Measurements from ENCODE around the gene KHK.
"Not testable (repeated sequence)": the region's sequence is repeated elsewhere in the genome, so short reads cannot be mapped to it uniquely, and the experiment has no call there.

Gene KHK

GRCh38 chr2:27115519-27115918 lies 28.9 kb downstream of the KHK start:
- in situ Hi-C loops (cut with HindIII; ENCODE audit: low pct_ligation_motif_present, low pct_unique_long_range_greater_than_20kb, low sequenced_read_pairs), result no loop called here
- no peak for DNase-seq

- DNase-seq, result no peak
- in situ Hi-C loops (cut with HindIII; ENCODE audit: low pct_ligation_motif_present, low pct_unique_long_range_greater_than_20kb, low sequenced_read_pairs), result no loop called here
Measured at GRCh38 chr2:27117995-27118524, 31.5 kb downstream of the KHK start.

GRCh38 chr2:27118525-27119329 lies 32.2 kb downstream of the KHK start, which contains the start of gene CGREF1:
TSS of gene CGREF1 (minus strand) at chr2:27119128. CDS start at chr2:27104366, 14,762 bp downstream.
- in situ Hi-C loops (cut with HindIII; ENCODE audit: low pct_ligation_motif_present, low pct_unique_long_range_greater_than_20kb, low sequenced_read_pairs), result no loop called here
- no peak for DNase-seq

DNA sequence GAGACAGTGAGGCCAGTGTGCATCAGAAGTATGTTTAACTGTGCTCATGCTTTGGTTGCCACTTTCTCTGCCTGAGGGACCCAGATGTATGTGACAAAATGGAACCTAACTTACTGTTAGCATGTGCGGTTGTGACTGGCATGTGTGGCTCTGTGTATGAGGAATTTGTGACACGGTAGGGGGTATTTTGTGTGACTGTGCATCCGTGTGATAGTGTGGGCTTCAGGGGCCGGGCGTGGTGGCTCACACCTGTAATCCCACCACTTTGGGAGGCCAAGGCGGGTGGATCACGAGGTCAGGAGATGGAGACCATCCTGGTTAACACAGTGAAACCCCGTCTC lies 32.7 kb downstream of the KHK start:
- DNase-seq, result not testable (repeated sequence)

GRCh38 chr2:27121906-27122305 lies 35.3 kb downstream of the KHK start:
- no peak for DNase-seq
- in situ Hi-C loops (cut with HindIII; ENCODE audit: low pct_ligation_motif_present, low pct_unique_long_range_greater_than_20kb, low sequenced_read_pairs), result no loop called here

More for the DNA sequence above, 32.7 kb downstream of the KHK start:
- in situ Hi-C loops (cut with HindIII; ENCODE audit: low pct_ligation_motif_present, low pct_unique_long_range_greater_than_20kb, low sequenced_read_pairs), result not testable (repeated sequence)

- in situ Hi-C loops (cut with HindIII; ENCODE audit: low pct_ligation_motif_present, low pct_unique_long_range_greater_than_20kb, low sequenced_read_pairs), result no loop called here
- no peak for DNase-seq
Measured at GRCh38 chr2:27122791-27123190, 36.2 kb downstream of the KHK start.

GRCh38 chr2:27123302-27124150 lies 37.0 kb downstream of the KHK start, which contains the start of gene ABHD1:
TSS of gene ABHD1 (plus strand) at chr2:27123815. CDS start at chr2:27123949, 134 bp downstream.
- peak; percentile 47 for DNase-seq
- in situ Hi-C loops (cut with HindIII; ENCODE audit: low pct_ligation_motif_present, low pct_unique_long_range_greater_than_20kb, low sequenced_read_pairs), result no loop called here

GRCh38 chr2:27125104-27125503 lies 38.5 kb downstream of the KHK start:
- in situ Hi-C loops (cut with HindIII; ENCODE audit: low pct_ligation_motif_present, low pct_unique_long_range_greater_than_20kb, low sequenced_read_pairs), result no loop called here
- DNase-seq, result no peak

DNA sequence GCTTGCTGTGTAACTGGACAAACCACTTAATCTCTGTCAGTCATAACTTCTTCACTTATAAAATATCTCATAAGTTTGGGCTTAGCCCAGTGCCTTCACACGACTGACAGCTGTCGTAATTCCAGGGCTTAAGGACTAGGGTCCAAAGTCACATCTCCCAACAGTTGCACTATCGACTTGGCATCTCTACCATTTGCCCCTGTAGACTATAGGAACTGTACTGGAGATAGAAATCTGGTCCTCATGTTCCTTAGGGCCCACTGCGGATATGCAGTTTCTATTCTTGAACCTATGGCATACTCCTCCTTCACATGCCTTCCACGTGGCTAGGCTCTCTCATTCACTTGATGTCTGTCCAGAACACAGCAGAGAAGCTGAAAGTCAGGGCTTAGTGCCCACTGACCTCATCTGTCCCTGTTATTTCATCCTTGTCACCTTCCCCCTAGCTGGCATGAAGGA lies 39.7 kb downstream of the KHK start:
- in situ Hi-C loops (cut with HindIII; ENCODE audit: low pct_ligation_motif_present, low pct_unique_long_range_greater_than_20kb, low sequenced_read_pairs), result no loop called here
- DNase-seq, result no peak

DNA sequence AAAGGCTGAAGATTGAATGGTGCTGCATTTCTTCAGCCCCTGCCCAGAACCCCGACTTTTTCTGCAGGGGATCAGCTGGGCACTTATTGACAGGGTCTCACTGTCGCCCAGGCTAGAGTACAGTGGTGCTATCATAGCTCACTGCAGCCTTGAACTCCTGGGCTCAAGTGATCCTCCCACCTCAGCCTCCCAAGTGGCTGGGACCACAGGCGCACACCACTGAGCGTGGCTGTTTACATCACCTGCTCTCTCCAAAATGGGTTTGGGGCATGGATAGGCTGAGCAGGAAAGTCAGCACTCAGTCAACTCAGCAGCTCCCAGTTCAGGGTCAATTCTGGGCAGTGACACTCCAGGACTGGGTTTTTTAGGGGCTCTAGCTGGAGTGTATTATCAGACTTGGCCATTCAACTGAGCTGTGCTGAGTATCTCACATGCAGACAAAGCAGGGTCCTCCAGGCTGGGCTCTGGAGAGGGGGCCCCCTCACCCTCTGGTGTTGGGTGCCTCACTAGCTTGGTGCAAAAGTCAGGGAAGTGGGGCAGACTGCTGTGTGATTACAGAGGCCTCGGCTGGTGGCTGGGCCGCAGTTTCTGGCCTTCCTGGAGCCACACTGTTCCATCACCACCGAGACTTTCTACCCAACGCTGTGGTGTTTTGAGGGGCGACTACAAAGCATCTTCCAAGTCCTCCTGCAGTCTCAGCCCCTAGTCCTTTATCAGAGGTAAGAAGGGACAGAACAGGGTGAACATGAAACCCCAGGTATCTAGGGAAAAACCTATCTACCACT lies 41.5 kb downstream of the KHK start:
- no peak for DNase-seq
- in situ Hi-C loops (cut with HindIII; ENCODE audit: low pct_ligation_motif_present, low pct_unique_long_range_greater_than_20kb, low sequenced_read_pairs), result no loop called here

DNA sequence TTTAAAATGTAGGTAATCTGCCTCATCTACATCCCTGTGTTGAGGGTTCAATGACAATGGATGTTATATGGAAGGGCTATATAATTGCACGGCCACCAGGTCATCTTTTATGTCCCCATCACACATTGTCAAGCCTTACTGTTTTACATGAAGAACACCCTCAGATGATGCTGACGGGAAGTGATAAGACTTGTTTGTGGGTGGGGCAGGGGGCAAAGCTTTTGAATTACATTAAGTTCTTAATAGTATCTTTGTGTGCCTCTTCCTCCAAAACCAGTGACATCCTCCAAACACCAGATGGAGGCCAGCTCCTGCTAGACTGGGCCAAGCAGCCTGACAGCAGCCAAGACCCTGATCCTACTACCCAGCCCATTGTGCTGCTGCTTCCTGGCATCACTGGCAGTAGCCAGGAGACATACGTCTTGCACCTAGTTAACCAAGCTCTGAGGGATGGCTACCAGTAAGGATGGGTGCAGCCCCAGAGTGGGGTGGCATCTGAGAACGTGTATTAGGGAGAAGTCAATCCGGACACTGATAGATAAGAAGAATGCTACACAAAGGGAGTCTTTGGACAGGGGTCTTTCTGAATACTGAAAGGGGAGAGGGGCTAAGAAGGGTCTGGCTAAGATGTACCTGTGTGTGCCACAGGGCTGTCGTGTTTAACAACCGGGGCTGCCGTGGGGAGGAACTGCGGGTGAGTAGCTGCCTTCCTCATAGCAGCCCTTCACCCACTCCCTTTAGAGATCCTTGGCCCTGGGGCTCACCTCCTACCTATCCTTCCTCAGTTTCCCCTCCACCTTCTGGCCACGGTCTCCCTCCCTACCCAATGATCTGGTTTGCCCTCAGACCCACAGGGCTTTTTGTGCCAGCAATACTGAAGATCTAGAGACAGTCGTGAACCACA lies 42.3 kb downstream of the KHK start:
- no peak for DNase-seq
- in situ Hi-C loops (cut with HindIII; ENCODE audit: low pct_ligation_motif_present, low pct_unique_long_range_greater_than_20kb, low sequenced_read_pairs), result no loop called here

- no peak for DNase-seq
- in situ Hi-C loops (cut with HindIII; ENCODE audit: low pct_ligation_motif_present, low pct_unique_long_range_greater_than_20kb, low sequenced_read_pairs), result no loop called here
Measured at GRCh38 chr2:27130396-27130795, 43.8 kb downstream of the KHK start.

DNA sequence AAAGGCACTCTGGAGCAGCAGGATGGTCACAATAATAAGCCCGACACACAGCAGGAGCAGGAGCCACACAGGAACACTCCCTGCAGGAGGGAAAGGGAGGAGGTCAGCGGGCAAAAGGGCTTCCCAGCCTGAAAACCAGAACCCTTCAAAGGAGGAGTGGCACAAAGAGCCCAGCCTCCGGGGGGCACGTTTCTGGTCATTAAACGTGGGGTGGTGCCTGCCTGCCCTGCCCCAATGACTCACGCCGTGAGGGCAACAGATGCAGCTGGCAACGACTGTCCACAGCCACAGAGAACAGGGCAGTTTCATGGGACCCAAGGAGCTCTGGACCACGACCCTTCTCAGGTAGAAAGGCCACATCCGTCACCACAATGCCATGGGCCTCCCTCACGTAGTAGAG lies 44.9 kb downstream of the KHK start:
- no peak for DNase-seq
- in situ Hi-C loops (cut with HindIII; ENCODE audit: low pct_ligation_motif_present, low pct_unique_long_range_greater_than_20kb, low sequenced_read_pairs), result no loop called here

DNA sequence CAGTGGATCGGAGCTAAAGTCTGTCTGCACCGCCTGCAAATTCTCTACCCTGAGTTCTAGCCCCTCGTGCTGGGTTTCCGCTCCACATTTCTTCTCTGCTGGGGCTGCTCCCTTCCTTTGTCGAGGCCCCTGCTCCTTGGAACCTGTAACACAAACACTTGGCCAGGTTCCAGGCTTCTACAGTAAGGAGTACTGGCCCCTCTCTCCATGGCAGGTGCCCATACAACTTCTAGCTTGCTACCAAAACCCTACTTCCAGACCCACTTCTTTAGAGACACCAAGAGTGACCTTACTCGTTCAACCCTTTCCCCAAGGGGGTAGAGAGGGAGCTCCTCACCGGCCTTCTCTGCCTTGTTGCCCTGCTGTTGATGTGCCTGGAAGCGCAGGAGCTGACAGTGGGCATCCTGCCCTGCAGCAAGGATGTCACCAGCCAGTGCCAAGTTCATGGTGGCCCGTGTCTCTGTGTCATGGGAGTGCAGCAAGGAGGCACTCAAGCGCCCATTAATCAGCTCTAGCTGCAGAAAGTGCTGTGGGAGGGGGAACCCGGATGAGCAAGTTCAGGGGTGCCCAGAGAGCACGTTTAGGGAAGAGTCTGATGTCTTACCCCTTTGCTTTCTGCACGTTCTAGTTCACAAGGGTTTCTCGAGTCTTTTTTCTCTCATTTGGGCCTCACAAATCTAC lies 46.8 kb downstream of the KHK start:
- DNase-seq, result no peak
- in situ Hi-C loops (cut with HindIII; ENCODE audit: low pct_ligation_motif_present, low pct_unique_long_range_greater_than_20kb, low sequenced_read_pairs), result no loop called here

- in situ Hi-C loops (cut with HindIII; ENCODE audit: low pct_ligation_motif_present, low pct_unique_long_range_greater_than_20kb, low sequenced_read_pairs), result no loop called here
Measured at GRCh38 chr2:27133905-27134780, 47.6 kb downstream of the KHK start, which contains the start of gene PREB. TSS of gene PREB (minus strand) at chr2:27134636. CDS start at chr2:27134421, 215 bp downstream.

DNA sequence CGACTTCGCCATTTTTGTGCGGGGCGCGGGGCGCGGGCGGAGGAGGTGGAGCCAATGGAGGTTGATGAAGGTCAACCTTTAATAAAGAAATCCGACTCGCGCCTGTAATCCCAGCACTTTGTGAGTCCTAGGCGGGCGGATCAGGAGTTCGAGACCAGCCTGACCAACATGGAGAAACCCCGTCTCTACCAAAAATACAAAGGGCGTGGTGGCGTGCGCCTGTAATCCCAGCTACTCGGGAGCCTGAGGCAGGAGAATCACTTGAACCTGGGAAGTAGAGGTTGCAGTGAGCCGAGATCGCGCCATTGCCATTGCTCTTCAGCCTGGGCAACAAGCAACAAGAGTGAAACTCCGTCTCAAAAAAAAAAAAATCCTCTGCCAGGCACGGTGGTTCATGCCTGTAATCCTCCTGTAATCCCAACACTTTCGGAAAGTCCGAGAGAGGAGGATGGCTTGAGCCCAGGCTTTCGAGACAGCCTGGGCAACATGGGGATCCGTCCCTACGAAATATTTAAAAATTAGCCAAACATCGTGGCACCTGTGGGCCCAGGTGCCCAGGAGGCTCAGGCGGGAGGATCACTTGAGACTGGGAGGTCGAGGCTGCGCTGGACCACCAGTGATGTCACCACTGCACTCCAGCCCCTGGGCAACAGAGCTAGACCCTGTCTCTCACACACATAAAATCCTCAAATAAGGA lies 48.4 kb downstream of the KHK start:
- in situ Hi-C loops (cut with HindIII; ENCODE audit: low pct_ligation_motif_present, low pct_unique_long_range_greater_than_20kb, low sequenced_read_pairs), result no loop called here
- DNase-seq, result no peak

More at GRCh38 chr2:27133905-27134780, 47.6 kb downstream of the KHK start, which contains the start of gene PREB:
- DNase-seq, result peak; percentile 97
